GM21723 (cell line): Measurements from ENCODE around the gene PKP1.

ENCODE experiments used
- ATAC-seq: cut with Tn5 transposase; IDR thresholded peaks from one replicate; pipeline ENCODE4 v1.9.1; 2021; ENCODE audit warnings: mild to moderate bottlenecking, moderate library complexity; ENCODE audit not compliant: unreplicated experiment

The PKP1 gene

GRCh38 chr1:201307231-201307630 lies 23.9 kb downstream of the PKP1 start:
- no peak for ATAC-seq

DNA sequence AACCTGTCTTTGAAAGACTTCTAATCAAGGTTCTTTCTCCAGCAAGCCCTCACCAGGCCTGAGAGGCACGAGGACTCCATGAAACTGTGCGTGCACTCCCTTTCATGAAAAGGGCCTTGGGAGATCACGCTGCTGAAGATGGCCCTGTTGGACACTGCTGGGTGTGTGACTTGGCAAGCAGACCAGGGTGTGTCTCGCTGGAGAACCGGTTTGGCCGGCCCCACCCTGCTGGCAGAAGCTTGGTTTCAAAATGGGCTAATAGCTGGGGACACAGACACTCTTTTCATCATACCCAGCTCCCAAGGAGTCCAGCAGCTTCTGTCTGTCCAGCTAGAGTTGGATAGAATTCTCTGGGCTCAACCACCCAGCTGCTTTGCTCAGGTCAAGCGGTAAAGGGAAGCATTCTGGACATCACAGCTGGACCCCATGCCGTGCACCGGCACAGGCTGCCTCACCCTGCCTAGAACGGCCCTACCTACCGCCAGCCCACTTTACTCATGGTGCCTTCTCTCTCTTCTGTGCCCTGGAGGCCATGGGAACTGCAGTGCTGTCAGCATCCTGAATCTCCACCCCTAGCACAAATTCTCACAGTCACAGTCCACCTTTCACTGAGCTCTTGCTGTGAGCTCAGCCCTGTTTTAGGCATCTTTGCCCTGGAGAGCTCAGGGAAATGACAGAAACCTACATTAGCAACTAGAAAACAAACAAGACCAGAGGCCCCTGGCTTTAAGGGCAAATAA lies 24.6 kb downstream of the PKP1 start:
- no peak for ATAC-seq

DNA sequence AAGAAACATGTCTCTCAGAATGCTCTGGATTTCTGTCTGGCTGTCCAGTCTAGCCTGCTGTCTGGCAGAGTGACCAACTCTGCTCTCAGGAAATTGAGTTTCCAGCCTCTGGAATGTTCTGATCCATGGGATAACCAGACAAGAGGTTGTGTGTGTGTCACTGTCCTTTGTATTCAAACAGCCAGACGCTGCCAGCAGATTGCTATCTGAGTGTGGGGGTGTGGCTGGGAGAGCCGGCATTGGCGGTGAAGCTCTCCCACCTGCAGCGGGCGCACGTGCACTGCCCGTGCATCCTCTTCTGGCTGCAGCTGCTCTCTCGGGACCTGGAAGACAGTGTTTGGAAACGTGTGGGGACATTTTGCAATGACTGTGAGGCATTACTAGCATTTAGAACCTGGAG lies 26.1 kb downstream of the PKP1 start:
- no peak for ATAC-seq

DNA sequence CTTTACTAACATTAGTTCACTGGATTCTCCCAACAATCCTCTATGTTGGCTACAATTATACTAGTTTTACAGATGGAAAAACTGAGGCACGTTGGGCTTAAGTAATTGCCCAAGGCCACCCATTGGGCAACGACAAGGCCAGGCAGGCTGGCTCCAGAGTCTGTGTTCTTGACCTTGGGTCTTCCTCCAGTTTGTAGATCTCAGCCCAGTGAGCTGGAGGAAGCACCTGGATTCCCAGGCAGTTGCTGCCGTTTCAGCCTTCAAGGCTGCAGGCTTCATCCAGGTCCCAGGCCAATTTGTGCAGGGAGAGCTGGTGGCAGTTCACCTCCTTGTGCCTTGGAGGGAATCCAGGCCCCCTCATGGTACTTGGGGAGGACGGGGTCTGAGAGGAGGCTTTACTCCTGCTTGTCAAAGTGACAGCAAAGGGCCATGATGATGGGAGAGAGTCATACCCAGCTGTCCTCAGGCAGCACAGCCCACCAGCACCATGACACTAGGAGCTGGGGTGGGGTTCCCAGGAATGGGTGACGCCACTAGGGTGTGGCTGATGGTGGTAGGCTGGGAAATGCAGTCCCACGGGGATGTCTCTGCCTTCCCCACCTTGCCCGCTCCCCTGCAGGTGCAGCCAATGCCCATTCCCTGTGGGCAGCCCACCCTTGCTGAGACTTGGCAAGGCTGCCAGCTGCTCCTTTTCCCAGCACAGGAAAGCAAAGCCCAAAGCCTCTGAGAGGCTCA lies 27.1 kb downstream of the PKP1 start:
- ATAC-seq: no peak

- ATAC-seq: no peak
Observed at GRCh38 chr1:201310986-201311355, 27.7 kb downstream of the PKP1 start.

DNA sequence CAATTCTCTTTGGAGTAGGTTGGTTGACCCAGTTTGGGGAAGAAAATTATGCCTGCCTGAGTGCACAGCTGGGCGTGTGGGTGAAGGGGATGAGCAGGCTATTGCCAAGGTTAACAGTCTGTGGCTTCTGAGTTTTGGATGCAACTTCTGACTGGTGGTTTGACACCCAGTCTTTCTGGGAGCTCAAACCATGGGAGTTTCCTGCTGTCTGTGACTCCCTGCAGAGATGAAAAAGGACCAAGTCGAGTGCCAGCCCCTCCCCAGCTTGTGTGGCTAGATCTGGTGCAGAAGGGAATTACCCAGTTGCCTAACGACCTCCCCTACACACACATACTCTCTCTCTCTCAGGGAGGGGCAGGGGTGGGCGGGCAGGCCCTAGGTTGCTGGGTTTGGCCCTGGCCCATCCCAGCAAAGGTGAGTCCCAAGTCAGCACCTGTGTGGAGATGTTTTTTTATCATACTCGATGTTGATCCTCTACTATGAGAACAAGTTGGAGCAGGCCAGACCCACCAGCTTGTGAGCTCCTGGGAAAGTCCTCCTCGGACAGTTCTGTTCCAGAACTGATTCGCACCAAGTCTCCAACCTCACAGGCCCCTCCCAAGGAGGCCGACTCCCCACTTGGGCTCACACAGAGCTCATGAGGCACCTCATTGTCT lies 28.2 kb downstream of the PKP1 start:
- no peak for ATAC-seq

- ATAC-seq: no peak
Observed at GRCh38 chr1:201312298-201312697, 29.0 kb downstream of the PKP1 start.

- ATAC-seq: no peak
Observed at GRCh38 chr1:201313086-201313485, 29.8 kb downstream of the PKP1 start.

DNA sequence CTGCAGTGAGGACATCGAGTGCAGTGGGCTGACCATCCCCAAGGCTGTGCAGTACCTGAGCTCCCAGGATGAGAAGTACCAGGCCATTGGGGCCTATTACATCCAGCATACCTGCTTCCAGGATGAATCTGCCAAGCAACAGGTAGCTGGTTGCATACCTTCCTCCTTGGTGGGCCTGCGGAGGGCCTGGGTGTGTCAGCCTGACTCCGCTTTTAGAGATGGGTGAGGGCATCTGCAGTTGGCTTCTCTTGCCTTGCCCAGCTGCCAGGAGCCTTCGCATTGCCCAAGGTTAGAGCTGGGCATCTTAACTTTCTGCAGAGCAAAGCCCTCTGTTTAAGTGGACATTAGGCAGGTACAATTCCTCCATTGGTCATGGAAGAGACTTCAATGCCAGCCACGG lies 33.2 kb downstream of the PKP1 start:
- ATAC-seq: no peak

GRCh38 chr1:201317551-201317950 lies 34.2 kb downstream of the PKP1 start:
- ATAC-seq: no peak

GRCh38 chr1:201318504-201319340 lies 35.4 kb downstream of the PKP1 start:
- no peak for ATAC-seq

DNA sequence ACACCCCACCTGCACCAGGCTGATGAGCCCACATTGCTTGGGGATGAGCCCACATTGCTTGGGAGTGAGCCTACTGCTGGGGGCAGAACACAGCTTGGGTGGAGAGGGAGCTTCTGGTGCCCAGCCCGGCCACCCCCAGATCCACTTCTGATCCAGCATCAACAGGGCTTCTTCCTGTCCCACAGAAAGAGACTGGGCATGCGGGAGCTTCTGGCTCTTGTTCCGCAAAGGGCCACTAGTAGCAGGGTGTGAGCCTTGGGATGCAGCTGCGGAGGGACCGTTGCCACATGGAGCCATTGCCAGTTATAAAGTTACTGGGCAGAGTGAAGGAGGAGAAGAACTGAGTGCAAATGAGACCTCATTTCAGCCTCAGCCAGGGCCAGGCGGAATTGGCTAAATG lies 36.3 kb downstream of the PKP1 start:
- ATAC-seq: no peak

- no peak for ATAC-seq
Observed at GRCh38 chr1:201320168-201320788, 37.0 kb downstream of the PKP1 start.

DNA sequence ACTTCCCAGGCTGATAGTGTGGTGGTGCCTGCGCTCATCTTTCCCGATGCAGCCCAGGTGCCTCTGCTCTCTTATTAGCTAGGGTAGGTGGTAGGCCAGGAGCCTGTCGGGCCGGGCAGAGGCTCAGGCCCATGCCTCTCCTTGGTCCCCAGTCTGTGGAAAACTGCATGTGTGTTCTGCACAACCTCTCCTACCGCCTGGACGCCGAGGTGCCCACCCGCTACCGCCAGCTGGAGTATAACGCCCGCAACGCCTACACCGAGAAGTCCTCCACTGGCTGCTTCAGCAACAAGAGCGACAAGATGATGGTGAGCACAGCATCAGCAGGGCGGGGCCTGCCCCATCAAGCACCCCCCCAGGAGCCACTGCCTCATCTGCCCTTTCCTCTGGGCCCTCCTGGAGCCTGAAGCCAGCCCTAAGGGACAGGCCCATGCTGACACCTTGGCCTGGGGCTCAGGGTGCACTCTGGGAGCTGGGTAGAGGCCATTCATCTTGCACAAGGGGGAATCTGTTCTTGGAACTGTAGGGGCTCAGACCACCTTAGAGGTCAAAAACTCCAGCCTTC lies 38.6 kb downstream of the PKP1 start:
- ATAC-seq: no peak

DNA sequence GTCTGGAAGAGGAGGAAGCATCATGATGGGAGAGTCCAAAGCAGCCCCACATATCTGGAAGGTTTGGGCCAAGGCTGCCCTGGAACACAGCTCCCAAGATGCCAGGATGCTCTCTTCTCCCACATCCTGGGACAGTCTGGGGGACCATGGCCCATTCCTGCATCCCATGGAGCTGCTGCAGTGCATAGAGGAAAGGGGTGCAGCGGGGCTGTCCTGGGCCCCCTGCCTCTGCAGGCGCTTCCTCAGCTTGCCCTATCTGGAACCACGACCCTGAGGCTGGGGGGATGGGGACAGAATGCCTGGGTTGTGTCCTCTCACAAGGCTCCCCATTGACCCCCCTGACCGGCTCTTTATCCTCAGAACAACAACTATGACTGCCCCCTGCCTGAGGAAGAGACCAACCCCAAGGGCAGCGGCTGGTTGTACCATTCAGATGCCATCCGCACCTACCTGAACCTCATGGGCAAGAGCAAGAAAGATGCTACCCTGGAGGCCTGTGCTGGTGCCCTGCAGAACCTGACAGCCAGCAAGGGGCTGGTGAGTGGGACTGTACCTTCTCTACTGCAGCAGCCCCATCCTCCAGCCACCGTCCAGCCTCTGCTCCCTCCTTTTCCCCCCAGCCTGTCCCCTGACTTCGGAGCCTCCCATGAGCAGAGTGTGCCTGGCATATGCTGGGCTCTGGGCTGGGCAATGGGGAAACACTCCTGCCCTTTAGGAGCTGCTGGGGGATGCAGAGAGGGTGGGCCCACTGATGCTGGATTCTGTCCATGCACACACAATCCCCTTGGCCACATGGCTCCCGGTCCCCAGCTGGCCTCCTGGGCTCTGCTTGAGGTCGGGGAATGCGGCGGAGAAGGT lies 39.6 kb downstream of the PKP1 start:
- no peak for ATAC-seq

GRCh38 chr1:201324306-201324705 lies 41.0 kb downstream of the PKP1 start:
- ATAC-seq: no peak

- no peak for ATAC-seq
Observed at GRCh38 chr1:201324821-201325677, 41.7 kb downstream of the PKP1 start.

DNA sequence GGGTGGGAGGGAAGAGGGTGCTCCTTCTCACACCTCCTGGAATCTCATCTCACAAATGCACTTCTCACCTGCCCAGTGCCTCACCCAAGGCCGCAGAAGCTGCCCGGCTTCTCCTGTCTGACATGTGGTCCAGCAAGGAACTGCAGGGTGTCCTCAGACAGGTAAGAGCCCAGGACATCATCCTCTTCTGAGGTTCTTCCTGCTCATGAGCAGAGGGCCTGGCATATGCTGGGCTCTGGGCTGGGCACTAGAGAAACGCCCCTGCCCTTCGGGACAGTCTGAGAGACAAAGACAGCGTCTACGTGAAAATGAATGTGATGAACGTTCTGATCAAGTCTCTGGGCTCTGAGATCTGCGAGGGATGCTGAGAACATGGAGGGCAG lies 42.4 kb downstream of the PKP1 start:
- ATAC-seq: no peak

- no peak for ATAC-seq
Observed at GRCh38 chr1:201326710-201327109, 43.4 kb downstream of the PKP1 start.
